Skin of body (tissue), 2 donors: ENCODE measurements around the gene GDPD5. TPM values are rescaled to one million over a fixed set of nuclear protein-coding genes. Genes with fewer than 3 reads are reported as not detected.

Experiments used
- DNase-seq: peaks from one replicate; lab custom pipeline; 2025; lab: John Stamatoyannopoulos, UW
- total RNA-seq: library from RNA; depleted of rRNA; stranded (reverse); fragments of >200 nt; gene quantifications from one replicate; pipeline ENCODE4 v1.2.3, GENCODE V29; 2014

The GDPD5 gene
- total RNA-seq, 1 donor from 2014 or later: 9.6 TPM

- peak; percentile 83 for DNase-seq
Observed at GRCh38 chr11:75558939-75559843, 33.5 kb upstream of the GDPD5 start.

GRCh38 chr11:75557666-75558494 lies 32.1 kb upstream of the GDPD5 start:
- DNase-seq: peak; percentile 88

- no peak for DNase-seq
Observed at GRCh38 chr11:75556275-75556674, 30.5 kb upstream of the GDPD5 start.

- DNase-seq: no peak
Observed at GRCh38 chr11:75555079-75555811, 29.5 kb upstream of the GDPD5 start.

- peak; percentile 100 for DNase-seq
Observed at GRCh38 chr11:75554258-75555022, 28.7 kb upstream of the GDPD5 start.

- no peak for DNase-seq
Observed at GRCh38 chr11:75553889-75554257, 28.1 kb upstream of the GDPD5 start.

GRCh38 chr11:75553182-75553581 lies 27.4 kb upstream of the GDPD5 start:
- no peak for DNase-seq

- DNase-seq: no peak
Observed at GRCh38 chr11:75549370-75549958, 23.7 kb upstream of the GDPD5 start.

GRCh38 chr11:75548595-75549272 lies 23.0 kb upstream of the GDPD5 start:
- DNase-seq: no peak

- peak; percentile 15 for DNase-seq
Observed at GRCh38 chr11:75547617-75548058, 21.9 kb upstream of the GDPD5 start.

GRCh38 chr11:75547177-75547576 lies 21.4 kb upstream of the GDPD5 start:
- no peak for DNase-seq

- DNase-seq: no peak
Observed at GRCh38 chr11:75543806-75544205, 18.1 kb upstream of the GDPD5 start.

- no peak for DNase-seq
Observed at GRCh38 chr11:75542088-75542438, 16.3 kb upstream of the GDPD5 start.

GRCh38 chr11:75541193-75542087 lies 15.7 kb upstream of the GDPD5 start:
- DNase-seq: no peak

GRCh38 chr11:75539459-75540334 lies 14.0 kb upstream of the GDPD5 start:
- DNase-seq: no peak

GRCh38 chr11:75538150-75538942 lies 12.6 kb upstream of the GDPD5 start:
- DNase-seq: no peak

GRCh38 chr11:75537740-75538139 lies 12.0 kb upstream of the GDPD5 start:
- no peak for DNase-seq
